Psoas muscle (tissue), 8 donors: Measurements from ENCODE around the gene NUSAP1. TPM values are rescaled to one million over a fixed set of nuclear protein-coding genes. Genes with fewer than 3 reads are reported as not detected.
"Not testable (repeated sequence)": the region's sequence is repeated elsewhere in the genome, so short reads cannot be mapped to it uniquely, and the experiment has no call there.

Source experiments
- ATAC-seq, 4 donors: fragments of 200-7000 bp; cut with Tn5 transposase; one replicate each; pipeline ENCODE4 v1.9.1; 2020; ENCODE audit warnings: moderate library complexity in 3 of 4, mild to moderate bottlenecking in 2 of 4
- DNase-seq, 2 donors: peaks; one replicate each; pipeline ENCODE4 v3.0.0-alpha.2; 2020
- H3K27ac ChIP-seq: fragments of 200-600 bp; one replicate; pipeline ENCODE4 v1.8.0; 2022
- H3K27me3 ChIP-seq, 3 donors: fragments of 200-600 bp in 1 of 3; one replicate each; pipeline versions ENCODE4 v1.6.1 to v1.8.0; 2013 to 2022; ENCODE audit warnings: low read length in 2 of 3, mild to moderate bottlenecking in 2 of 3, moderate library complexity in 1 of 3; ENCODE audit not compliant: insufficient read depth in 3 of 3
- H3K36me3 ChIP-seq, 2 donors: fragments of 200-600 bp in 1 of 2; one replicate each; pipeline versions ENCODE4 v1.6.1 to v1.8.0; 2013 to 2022; ENCODE audit warnings: low read depth in 1 of 2, mild to moderate bottlenecking in 1 of 2, moderate library complexity in 1 of 2; ENCODE audit not compliant: insufficient read depth in 1 of 2
- H3K4me1 ChIP-seq: fragments of 200-600 bp; one replicate; pipeline ENCODE4 v1.8.0; 2022
- H3K4me3 ChIP-seq: fragments of 200-600 bp; one replicate; pipeline ENCODE4 v1.8.0; 2022; ENCODE audit warnings: mild to moderate bottlenecking
- H3K9me3 ChIP-seq: fragments of 200-600 bp; one replicate; pipeline ENCODE4 v1.8.0; 2022
- WGBS, 3 donors: extraction: QIAGEN DNeasy Blood & Tissue Kit; methylation state at CpG; one replicate each; pipeline versions ENCODE4 v1.1.6 to v1.1.7; 2013; 5-methylcytosine and 5-hydroxymethylcytosine counted together
- intact Hi-C, 2 donors: fragments of 100-400 bp; cut with DNase I; formaldehyde crosslinking; loops; one replicate each; pipeline versions ENCODE4 v1.11.0 to v1.14.2; 2022
- polyA plus RNA-seq, 3 donors: library from polyadenylated mRNA; stranded (reverse); fragments of 200-250 nt; gene quantifications; one replicate each; pipeline ENCODE4 v1.2.3, GENCODE V29; 2013
- total RNA-seq, 4 donors: library from RNA; stranded (reverse); fragmentation: NEBNext Ultra II Directional in 2 of 4; extraction: Animal tissue kit (Norgen Biotek cat#: 25700) in 2 of 4; gene quantifications; one replicate each; pipeline versions ENCODE4 v1.2.1 to v1.2.4, GENCODE V29; 2021 to 2023
- TF ChIP-seq, protein P1 (sequence below): fragments of 200-600 bp; IDR thresholded peaks from one replicate; pipeline ENCODE4 v1.8.0; 2022; ENCODE audit warnings: antibody characterized with exemption
- donor health status: healthy with polysubstance abuse.
- donor health status: DM: no; HTN: no; CAD: no; lungs with moderate emphysema.
- donor health status: Bipolar disorder and iron deficiency.
- donor health status: healthy.
- donor health status: DM: yes; HTN: yes; CAD: no.
- donor health status: DM: no; HTN: no; CAD: no.
- donor health status: DM: no; HTN: no; CAD: no.
- donor health status: DM: yes; HTN: yes; CAD: no.

Gene NUSAP1
- total and polyA plus RNA-seq, 7 donors = 1.0 to 5.6 (median 2.3) TPM

DNA sequence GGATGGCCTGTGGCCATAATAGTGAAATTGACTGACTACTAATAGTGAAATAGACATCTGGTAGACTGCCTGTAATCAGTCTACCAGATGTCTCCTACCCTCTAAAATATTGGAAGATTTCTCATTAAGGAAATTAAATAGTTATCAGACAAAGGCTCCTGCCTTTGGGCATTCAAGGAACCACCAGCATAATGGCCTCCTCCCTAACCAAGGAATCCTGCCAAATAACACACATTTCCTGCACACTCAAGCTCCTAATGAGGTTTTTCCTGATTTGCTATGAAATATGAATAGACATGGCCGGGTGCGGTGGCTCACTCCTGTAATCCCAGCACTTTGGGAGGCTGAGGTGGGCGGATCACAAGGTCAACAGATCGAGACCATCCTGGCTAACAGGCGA, 14.6 kb downstream of the NUSAP1 start:
- H3K4me1 ChIP-seq = peaks cover 12% of the 10 kb centered on the region
- H3K9me3 ChIP-seq = no peaks in the 10 kb centered on the region
- TF ChIP-seq, protein P1, sequence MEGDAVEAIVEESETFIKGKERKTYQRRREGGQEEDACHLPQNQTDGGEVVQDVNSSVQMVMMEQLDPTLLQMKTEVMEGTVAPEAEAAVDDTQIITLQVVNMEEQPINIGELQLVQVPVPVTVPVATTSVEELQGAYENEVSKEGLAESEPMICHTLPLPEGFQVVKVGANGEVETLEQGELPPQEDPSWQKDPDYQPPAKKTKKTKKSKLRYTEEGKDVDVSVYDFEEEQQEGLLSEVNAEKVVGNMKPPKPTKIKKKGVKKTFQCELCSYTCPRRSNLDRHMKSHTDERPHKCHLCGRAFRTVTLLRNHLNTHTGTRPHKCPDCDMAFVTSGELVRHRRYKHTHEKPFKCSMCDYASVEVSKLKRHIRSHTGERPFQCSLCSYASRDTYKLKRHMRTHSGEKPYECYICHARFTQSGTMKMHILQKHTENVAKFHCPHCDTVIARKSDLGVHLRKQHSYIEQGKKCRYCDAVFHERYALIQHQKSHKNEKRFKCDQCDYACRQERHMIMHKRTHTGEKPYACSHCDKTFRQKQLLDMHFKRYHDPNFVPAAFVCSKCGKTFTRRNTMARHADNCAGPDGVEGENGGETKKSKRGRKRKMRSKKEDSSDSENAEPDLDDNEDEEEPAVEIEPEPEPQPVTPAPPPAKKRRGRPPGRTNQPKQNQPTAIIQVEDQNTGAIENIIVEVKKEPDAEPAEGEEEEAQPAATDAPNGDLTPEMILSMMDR = no peak
- H3K27me3 ChIP-seq = no peaks in the 10 kb centered on the region
- peaks cover 0 to 8% of the 10 kb centered on the region in 2 donors for H3K36me3 ChIP-seq
- intact Hi-C loops = no loop called here
- no peak overlapping the region for H3K27ac ChIP-seq
- DNase-seq (no peak), ATAC-seq (no peak)
- no peak overlapping the region for H3K4me3 ChIP-seq
- WGBS, 3 donors = 78 to 92% (median 89%) methylated on average over 5 of the region's 5 CpGs

DNA sequence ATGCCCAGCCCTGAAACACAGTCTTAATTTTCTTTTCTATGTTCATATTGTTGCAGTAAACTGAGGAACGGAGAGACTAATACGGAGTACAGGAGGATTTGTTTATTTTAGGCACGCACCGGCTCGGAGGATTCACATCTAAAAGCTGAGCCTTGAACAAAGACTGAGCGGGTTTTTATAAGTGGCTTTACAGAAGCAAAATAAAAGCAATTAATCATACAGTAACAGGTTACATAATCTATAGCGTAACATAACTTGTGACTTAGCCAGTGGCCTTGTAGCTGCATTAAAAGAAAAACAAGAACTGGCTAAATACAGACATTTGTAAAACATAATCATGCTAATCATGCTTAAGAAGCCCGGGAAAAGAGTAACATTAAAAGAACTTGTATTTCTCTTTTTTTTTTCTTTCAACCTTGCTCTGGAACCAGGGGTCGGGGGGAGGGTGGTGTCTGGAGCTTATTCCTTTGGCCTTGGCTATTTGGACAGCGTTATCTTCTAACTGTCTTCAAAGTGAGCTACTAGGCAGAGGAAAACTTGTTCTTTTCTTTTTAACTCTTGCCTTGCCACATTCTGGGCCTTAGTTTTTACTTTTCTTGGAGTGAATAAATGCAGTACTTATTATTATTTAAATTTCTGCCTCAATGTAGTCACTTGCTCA, 17.5 kb downstream of the NUSAP1 start:
- no peak for ATAC-seq
- 71 to 87% (median 77%) methylated on average over 10 of the region's 10 CpGs for WGBS, 3 donors
- intact Hi-C loops = no loop called here

DNA sequence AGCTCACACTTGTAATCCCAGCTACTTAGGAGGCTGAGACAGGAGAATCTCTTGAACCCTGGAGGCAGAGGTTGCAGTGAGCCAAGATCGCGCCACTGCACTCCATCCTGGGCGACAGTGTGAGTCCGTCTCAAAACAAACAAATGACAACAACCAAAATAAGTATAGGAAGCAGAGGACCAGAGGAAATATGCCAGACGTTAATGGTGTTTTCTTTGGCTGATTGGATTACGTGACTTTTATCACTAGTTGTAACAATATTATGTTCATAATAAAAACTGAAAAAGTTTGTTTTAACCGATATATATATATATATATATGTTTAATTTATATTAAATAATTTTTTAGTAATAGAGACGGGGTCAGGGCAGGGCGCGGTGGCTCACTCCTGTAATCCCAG, 21.7 kb downstream of the NUSAP1 start:
- Histone ChIP-seq H3K27ac (no peak overlapping the region), H3K4me3 (no peak overlapping the region), H3K27me3 (no peaks in the 10 kb centered on the region), H3K9me3 (no peaks in the 10 kb centered on the region), H3K36me3 (peaks cover 0 to 46% of the 10 kb centered on the region in 2 donors), H3K4me1 (peaks cover 1% of the 10 kb centered on the region)
- intact Hi-C loops = no loop called here
- TF ChIP-seq, protein P1 = no peak
- no peak for ATAC-seq
- WGBS, 3 donors = 95 to 97% (median 96%) methylated on average over 10 of the region's 10 CpGs
- DNase-seq = no peak

More for the DNA sequence above, 17.5 kb downstream of the NUSAP1 start:
- Histone ChIP-seq H3K27me3 (no peaks in the 10 kb centered on the region), H3K4me3 (no peak overlapping the region), H3K27ac (peak overlapping the region; percentile 81), H3K9me3 (no peaks in the 10 kb centered on the region), H3K36me3 (peaks cover 0 to 21% of the 10 kb centered on the region in 2 donors), H3K4me1 (peaks cover 12% of the 10 kb centered on the region)
- TF ChIP-seq, protein P1 = no peak
- DNase-seq = no peak

DNA sequence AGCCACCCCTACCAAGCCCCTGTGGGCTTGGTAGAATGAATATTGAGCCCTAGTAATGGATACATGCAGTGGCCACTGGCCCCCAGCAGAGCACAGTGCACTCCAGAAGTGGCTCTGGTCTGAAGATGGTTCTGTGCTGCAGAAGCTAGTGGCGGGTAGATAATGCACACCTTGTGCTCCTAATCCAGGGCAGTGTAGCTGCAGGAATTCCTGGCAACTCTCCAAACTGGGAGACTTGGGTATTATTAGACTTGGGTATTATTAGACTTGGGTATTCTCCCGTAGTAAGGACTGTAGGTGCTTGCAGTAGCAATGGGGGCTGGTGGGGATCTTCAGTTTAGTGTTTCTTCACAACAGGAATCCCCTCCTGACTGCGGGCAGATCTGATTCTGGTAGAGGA, 34.7 kb downstream of the NUSAP1 start:
- WGBS, 3 donors = 41 to 63% (median 46%) methylated on average over 3 of the region's 3 CpGs
- Histone ChIP-seq H3K4me1 (peaks cover 3% of the 10 kb centered on the region), H3K9me3 (no peaks in the 10 kb centered on the region), H3K27me3 (no peaks in the 10 kb centered on the region), H3K4me3 (no peak overlapping the region), H3K36me3 (peaks cover 0 to 42% of the 10 kb centered on the region in 2 donors), H3K27ac (no peak overlapping the region)
- TF ChIP-seq, protein P1 = no peak
- DNase-seq (no peak), ATAC-seq (peak; percentile 46 to 81 (median 65))
- intact Hi-C loops = no loop called here

DNA sequence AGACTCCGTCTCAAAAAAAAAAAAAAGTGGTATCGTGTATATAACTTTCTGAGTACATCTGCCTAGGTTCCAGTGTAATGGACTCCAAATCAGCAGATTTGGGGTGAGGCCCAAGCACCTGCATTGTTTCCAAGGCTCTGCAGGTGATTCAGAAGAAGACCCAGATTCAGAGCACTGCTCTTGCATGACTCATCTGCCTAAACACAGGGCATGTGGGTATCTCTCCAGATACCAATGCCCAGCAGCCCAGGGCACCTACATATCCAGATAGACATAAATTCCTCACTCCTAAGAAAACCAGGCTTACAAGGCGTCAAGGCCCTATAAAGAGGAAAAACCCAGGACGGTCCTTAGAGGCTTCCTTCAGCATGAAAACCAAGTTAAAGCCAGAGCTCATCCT, 45.3 kb downstream of the NUSAP1 start:
- Histone ChIP-seq H3K9me3 (no peaks in the 10 kb centered on the region), H3K27ac (no peak overlapping the region), H3K36me3 (peaks cover 0 to 49% of the 10 kb centered on the region in 2 donors), H3K4me3 (no peak overlapping the region), H3K27me3 (no peaks in the 10 kb centered on the region), H3K4me1 (no peaks in the 10 kb centered on the region)
- intact Hi-C loops = no loop called here
- TF ChIP-seq, protein P1 = no peak
- DNase-seq = no peak
- ATAC-seq = no peak
- 97 to 100% (median 99%) methylated on average over 4 of the region's 4 CpGs for WGBS, 3 donors

DNA sequence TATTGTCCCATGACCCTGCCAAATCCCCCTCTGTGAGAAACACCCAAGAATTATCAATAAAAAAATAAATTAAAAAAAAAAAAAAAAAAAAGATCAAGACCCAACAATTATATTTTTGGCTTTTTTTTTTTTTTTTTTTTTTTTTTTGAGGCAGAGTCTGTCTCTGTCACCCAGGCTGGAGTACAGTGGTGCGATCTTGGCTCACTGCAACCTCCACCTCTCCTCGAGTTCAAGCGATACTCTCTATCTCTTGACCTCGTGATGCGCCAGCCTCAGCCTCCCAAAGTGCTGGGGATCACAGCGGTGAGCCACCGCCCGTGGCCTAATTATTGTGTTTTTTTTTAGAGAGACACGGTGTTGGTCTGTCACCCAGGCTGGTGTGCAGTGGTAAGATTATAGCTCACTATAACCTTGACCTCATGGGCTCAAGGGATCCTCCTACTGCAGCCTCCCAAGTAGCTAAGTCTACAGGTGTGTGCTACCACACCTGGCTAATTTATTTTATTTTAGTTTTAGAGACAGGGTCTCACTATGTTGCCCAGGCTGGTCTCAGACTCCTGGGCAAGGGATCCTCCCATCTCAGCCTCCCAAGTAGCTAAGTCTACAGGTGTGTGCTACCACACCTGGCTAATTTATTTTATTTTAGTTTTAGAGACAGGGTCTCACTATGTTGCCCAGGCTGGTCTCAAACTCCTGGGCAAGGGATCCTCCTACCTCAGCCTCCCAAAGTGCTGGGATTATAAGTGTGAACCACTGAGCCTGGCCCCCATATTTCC, 51.5 kb downstream of the NUSAP1 start:
- H3K36me3 ChIP-seq = peaks cover 2 to 63% of the 10 kb centered on the region in 2 donors
- DNase-seq, ATAC-seq, H3K4me1 ChIP-seq, intact Hi-C loops, H3K9me3 ChIP-seq, H3K27ac ChIP-seq, H3K27me3 ChIP-seq, H3K4me3 ChIP-seq: not testable (repeated sequence)
- WGBS, 3 donors = 93 to 97% (median 95%) methylated on average over 9 of the region's 9 CpGs
